Memory B cell (primary cell): Measurements from ENCODE around the gene FYN.

Experiments used
- ATAC-seq: fragments of 150-1000 bp; cut with Tn5 transposase; 2 replicates; pipeline ENCODE4 v1.10.0; 2021; ENCODE audit warnings: low read depth, mild to moderate bottlenecking, moderate library complexity
- DNase-seq, 2 donors: peaks; one replicate each; pipeline ENCODE4 v3.0.0; 2022; ENCODE audit warnings: low spot score in 2 of 2
- H3K27ac Mint-ChIP-seq: one replicate; pipeline ENCODE4 v1.8.0; 2022; ENCODE audit warnings: mild to moderate bottlenecking, moderate library complexity, mixed read lengths
- H3K27me3 Mint-ChIP-seq: one replicate; pipeline ENCODE4 v1.8.0; 2022; ENCODE audit warnings: mixed read lengths
- H3K36me3 Mint-ChIP-seq: one replicate; pipeline ENCODE4 v1.8.0; 2022; ENCODE audit warnings: mild to moderate bottlenecking, mixed read lengths
- H3K4me1 Mint-ChIP-seq: one replicate; pipeline ENCODE4 v1.8.0; 2022; ENCODE audit warnings: mixed read lengths
- H3K4me3 Mint-ChIP-seq: one replicate; pipeline ENCODE4 v1.8.0; 2022; ENCODE audit warnings: mild to moderate bottlenecking, moderate library complexity, mixed read lengths
- H3K9me3 Mint-ChIP-seq: one replicate; pipeline ENCODE4 v1.8.0; 2022; ENCODE audit warnings: mixed read lengths

The FYN gene

GRCh38 chr6:111808493-111808892 is 64.8 kb downstream of the FYN start:
- Mint-ChIP-seq H3K4me3 (no peak overlapping the region), H3K9me3 (no peaks in the 10 kb centered on the region), H3K27me3 (no peaks in the 10 kb centered on the region), H3K4me1 (peaks cover 33% of the 10 kb centered on the region), H3K36me3 (peaks cover 16% of the 10 kb centered on the region), H3K27ac (no peak overlapping the region)
- ATAC-seq (no peak), DNase-seq (no peak)

GRCh38 chr6:111806561-111807497 is 66.4 kb downstream of the FYN start:
- no peak for DNase-seq
- H3K9me3 Mint-ChIP-seq: no peaks in the 10 kb centered on the region
- peaks cover 36% of the 10 kb centered on the region for H3K4me1 Mint-ChIP-seq
- no peaks in the 10 kb centered on the region for H3K27me3 Mint-ChIP-seq
- H3K36me3 Mint-ChIP-seq: peaks cover 10% of the 10 kb centered on the region
- no peak overlapping the region for H3K4me3 Mint-ChIP-seq
- H3K27ac Mint-ChIP-seq: no peak overlapping the region
- no peak for ATAC-seq

- ATAC-seq: no peak
These were observed 67.1 kb downstream of the FYN start for GRCh38 chr6:111806165-111806547.

GRCh38 chr6:111805511-111806164 is 67.6 kb downstream of the FYN start:
- Mint-ChIP-seq H3K36me3 (peaks cover 5% of the 10 kb centered on the region), H3K9me3 (no peaks in the 10 kb centered on the region), H3K27ac (no peak overlapping the region), H3K27me3 (no peaks in the 10 kb centered on the region), H3K4me1 (peaks cover 32% of the 10 kb centered on the region), H3K4me3 (no peak overlapping the region)
- no peak for DNase-seq
- peak; percentile 37 for ATAC-seq

More at GRCh38 chr6:111806165-111806547, 67.1 kb downstream of the FYN start:
- Mint-ChIP-seq H3K9me3 (no peaks in the 10 kb centered on the region), H3K4me3 (no peak overlapping the region), H3K4me1 (peaks cover 33% of the 10 kb centered on the region), H3K36me3 (peaks cover 8% of the 10 kb centered on the region), H3K27ac (no peak overlapping the region), H3K27me3 (no peaks in the 10 kb centered on the region)
- DNase-seq: no peak

GRCh38 chr6:111804627-111805235 is 68.5 kb downstream of the FYN start:
- no peaks in the 10 kb centered on the region for H3K9me3 Mint-ChIP-seq
- H3K27ac Mint-ChIP-seq: no peak overlapping the region
- DNase-seq (no peak), ATAC-seq (peak; percentile 76)
- H3K4me1 Mint-ChIP-seq: peaks cover 32% of the 10 kb centered on the region
- no peaks in the 10 kb centered on the region for H3K27me3 Mint-ChIP-seq
- H3K36me3 Mint-ChIP-seq: peaks cover 2% of the 10 kb centered on the region
- no peak overlapping the region for H3K4me3 Mint-ChIP-seq

GRCh38 chr6:111803804-111804203 is 69.4 kb downstream of the FYN start:
- no peak for ATAC-seq
- H3K36me3 Mint-ChIP-seq: peaks cover 2% of the 10 kb centered on the region
- no peak for DNase-seq
- H3K4me1 Mint-ChIP-seq: peaks cover 32% of the 10 kb centered on the region
- no peaks in the 10 kb centered on the region for H3K9me3 Mint-ChIP-seq
- H3K27ac Mint-ChIP-seq: no peak overlapping the region
- H3K4me3 Mint-ChIP-seq: no peak overlapping the region
- H3K27me3 Mint-ChIP-seq: no peaks in the 10 kb centered on the region

GRCh38 chr6:111803371-111803770 is 69.9 kb downstream of the FYN start:
- no peak for DNase-seq
- peak; percentile 54 for ATAC-seq
- Mint-ChIP-seq H3K27ac (no peak overlapping the region), H3K9me3 (no peaks in the 10 kb centered on the region), H3K4me3 (no peak overlapping the region), H3K27me3 (no peaks in the 10 kb centered on the region), H3K4me1 (peaks cover 30% of the 10 kb centered on the region), H3K36me3 (peaks cover 2% of the 10 kb centered on the region)

GRCh38 chr6:111802720-111803330 is 70.4 kb downstream of the FYN start:
- DNase-seq: no peak
- Mint-ChIP-seq H3K27ac (no peak overlapping the region), H3K4me1 (peaks cover 27% of the 10 kb centered on the region), H3K27me3 (no peaks in the 10 kb centered on the region), H3K9me3 (no peaks in the 10 kb centered on the region), H3K4me3 (no peak overlapping the region), H3K36me3 (peaks cover 2% of the 10 kb centered on the region)
- no peak for ATAC-seq

- Mint-ChIP-seq H3K27me3 (no peaks in the 10 kb centered on the region), H3K4me3 (no peak overlapping the region), H3K9me3 (no peaks in the 10 kb centered on the region), H3K4me1 (peaks cover 27% of the 10 kb centered on the region), H3K27ac (no peak overlapping the region), H3K36me3 (peaks cover 2% of the 10 kb centered on the region)
- DNase-seq: no peak
- ATAC-seq: no peak
These were observed 71.2 kb downstream of the FYN start for GRCh38 chr6:111802015-111802414.

GRCh38 chr6:111800821-111801220 is 72.4 kb downstream of the FYN start:
- Mint-ChIP-seq H3K36me3 (peaks cover 5% of the 10 kb centered on the region), H3K4me1 (peaks cover 17% of the 10 kb centered on the region), H3K4me3 (no peak overlapping the region), H3K27ac (no peak overlapping the region), H3K9me3 (no peaks in the 10 kb centered on the region), H3K27me3 (no peaks in the 10 kb centered on the region)
- DNase-seq: no peak
- no peak for ATAC-seq

GRCh38 chr6:111800259-111800765 is 72.9 kb downstream of the FYN start:
- H3K36me3 Mint-ChIP-seq: peaks cover 5% of the 10 kb centered on the region
- no peak overlapping the region for H3K4me3 Mint-ChIP-seq
- H3K9me3 Mint-ChIP-seq: no peaks in the 10 kb centered on the region
- no peak overlapping the region for H3K27ac Mint-ChIP-seq
- ATAC-seq: no peak
- H3K27me3 Mint-ChIP-seq: no peaks in the 10 kb centered on the region
- H3K4me1 Mint-ChIP-seq: peaks cover 15% of the 10 kb centered on the region
- DNase-seq: no peak

- Mint-ChIP-seq H3K4me1 (peaks cover 14% of the 10 kb centered on the region), H3K27me3 (no peaks in the 10 kb centered on the region), H3K9me3 (no peaks in the 10 kb centered on the region), H3K36me3 (peaks cover 5% of the 10 kb centered on the region), H3K27ac (no peak overlapping the region), H3K4me3 (no peak overlapping the region)
- ATAC-seq (no peak), DNase-seq (no peak)
These were observed 73.5 kb downstream of the FYN start for GRCh38 chr6:111799576-111800258.

GRCh38 chr6:111798281-111798725 is 74.9 kb downstream of the FYN start:
- H3K4me1 Mint-ChIP-seq: peaks cover 14% of the 10 kb centered on the region
- H3K4me3 Mint-ChIP-seq: no peak overlapping the region
- no peaks in the 10 kb centered on the region for H3K9me3 Mint-ChIP-seq
- peaks cover 5% of the 10 kb centered on the region for H3K36me3 Mint-ChIP-seq
- ATAC-seq (no peak), DNase-seq (no peak)
- no peak overlapping the region for H3K27ac Mint-ChIP-seq
- H3K27me3 Mint-ChIP-seq: no peaks in the 10 kb centered on the region
